DOHH2 (cell line): ENCODE data around the gene BCAP29.

ENCODE experiments used
- H3F3A ChIP-seq: fragments of 200-600 bp; sonication (generic), shearing (Covaris generic); 2 replicates; pipeline ENCODE4 v1.6.0; 2016; ENCODE audit warnings: antibody characterized with exemption, mild to moderate bottlenecking; ENCODE audit not compliant: control insufficient read depth, insufficient read depth
- H3K27ac ChIP-seq: fragments of 200-600 bp; sonication (generic); 2 replicates; pipeline ENCODE4 v1.5.1; 2014; ENCODE audit warnings: low read depth, mild to moderate bottlenecking, low read length, moderate library complexity
- H3K27me3 ChIP-seq: fragments of 200-600 bp; sonication (generic); 2 replicates; pipeline ENCODE4 v1.6.1; 2014; ENCODE audit warnings: mild to moderate bottlenecking, low read length, mixed read lengths; ENCODE audit not compliant: control insufficient read depth
- H3K36me3 ChIP-seq: fragments of 200-600 bp; sonication (generic); 2 replicates; pipeline ENCODE4 v1.6.1; 2014; ENCODE audit warnings: mild to moderate bottlenecking, low read length, moderate library complexity, mixed read lengths; ENCODE audit not compliant: control insufficient read depth
- H3K4me1 ChIP-seq: fragments of 200-600 bp; sonication (generic); 2 replicates; pipeline ENCODE4 v1.6.1; 2014; ENCODE audit warnings: mild to moderate bottlenecking, low read length, mixed read lengths; ENCODE audit not compliant: control insufficient read depth
- H3K4me2 ChIP-seq: fragments of 200-600 bp; sonication (generic); 2 replicates; pipeline ENCODE4 v1.6.0; 2014; ENCODE audit warnings: mild to moderate bottlenecking, low read length, moderate library complexity
- H3K4me3 ChIP-seq: fragments of 200-600 bp; sonication (generic); 2 replicates; pipeline ENCODE4 v1.5.1; 2014; ENCODE audit warnings: mild to moderate bottlenecking, low read length, mixed read lengths
- H3K79me2 ChIP-seq: fragments of 200-600 bp; sonication (generic); 2 replicates; pipeline ENCODE4 v1.6.1; 2014; ENCODE audit warnings: mild to moderate bottlenecking, low read length, mixed read lengths; ENCODE audit not compliant: control insufficient read depth
- H3K9me2 ChIP-seq: fragments of 200-600 bp; sonication (generic); replicated peaks from 2 replicates; pipeline ENCODE4 v1.6.1; 2014; ENCODE audit warnings: mild to moderate bottlenecking, low read length, mixed read lengths; ENCODE audit not compliant: control insufficient read depth
- H3K9me3 ChIP-seq: fragments of 200-600 bp; sonication (generic); 2 replicates; pipeline ENCODE4 v1.6.1; 2014; ENCODE audit warnings: antibody characterized with exemption, low read length, mixed read lengths; ENCODE audit not compliant: control insufficient read depth, insufficient read depth
- H4K20me1 ChIP-seq: fragments of 200-600 bp; sonication (generic); 2 replicates; pipeline ENCODE4 v1.6.0; 2014; ENCODE audit warnings: low read depth, mild to moderate bottlenecking, antibody characterized with exemption, low read length, moderate library complexity; ENCODE audit not compliant: control insufficient read depth, insufficient read depth
- CTCF ChIP-seq: fragments of 200-600 bp; sonication (generic); IDR thresholded peaks from one replicate; pipeline ENCODE4 v1.5.1; 2014; ENCODE audit warnings: antibody characterized with exemption, mild to moderate bottlenecking, low read depth, low read length; ENCODE audit not compliant: poor library complexity, severe bottlenecking
- EZH2phosphoT487 ChIP-seq: fragments of 200-600 bp; sonication (generic); IDR thresholded peaks from 2 replicates; pipeline ENCODE4 v1.6.1; 2017; ENCODE audit warnings: borderline replicate concordance, mild to moderate bottlenecking, antibody characterized with exemption, low read length, moderate library complexity, mixed read lengths

BCAP29 gene

GRCh38 chr7:107594961-107595737, 15.1 kb downstream of the BCAP29 start:
- Histone ChIP-seq H3K4me3 (no peak overlapping the region), H3K79me2 (no peaks in the 10 kb centered on the region), H3K9me3 (no peaks in the 10 kb centered on the region), H3K9me2 (no peaks in the 10 kb centered on the region), H3K4me2 (no peak overlapping the region), H3K36me3 (peaks cover 27% of the 10 kb centered on the region), H3K4me1 (no peaks in the 10 kb centered on the region), H3K27ac (no peak overlapping the region), H3F3A (0 out of 2 replicates have a peak, but pooled peaks cover 2% of the 10 kb centered on the region), H4K20me1 (no peaks in the 10 kb centered on the region), H3K27me3 (no peaks in the 10 kb centered on the region)
- TF ChIP-seq CTCF, result no peak
- TF ChIP-seq EZH2phosphoT487, result no peak

- no peaks in the 10 kb centered on the region for H3K27me3 ChIP-seq
- no peak overlapping the region for H3K4me3 ChIP-seq
- no peak overlapping the region for H3K27ac ChIP-seq
Measured at GRCh38 chr7:107596881-107597581, 17.0 kb downstream of the BCAP29 start.

GRCh38 chr7:107597582-107597916, 17.5 kb downstream of the BCAP29 start:
- H4K20me1 ChIP-seq, result no peaks in the 10 kb centered on the region
- H3K79me2 ChIP-seq, result no peaks in the 10 kb centered on the region
- H3K27ac ChIP-seq, result no peak overlapping the region
- H3K4me2 ChIP-seq, result no peak overlapping the region
- TF ChIP-seq EZH2phosphoT487 (no peak), CTCF (no peak)
- H3K9me2 ChIP-seq, result no peaks in the 10 kb centered on the region
- H3K9me3 ChIP-seq, result no peaks in the 10 kb centered on the region
- H3K36me3 ChIP-seq, result peaks cover 42% of the 10 kb centered on the region
- H3K4me3 ChIP-seq, result no peak overlapping the region
- 0 out of 2 replicates have a peak, but pooled peaks cover 3% of the 10 kb centered on the region for H3F3A ChIP-seq
- no peaks in the 10 kb centered on the region for H3K4me1 ChIP-seq
- no peaks in the 10 kb centered on the region for H3K27me3 ChIP-seq

More at GRCh38 chr7:107596881-107597581, 17.0 kb downstream of the BCAP29 start:
- H3K79me2 ChIP-seq, result no peaks in the 10 kb centered on the region
- no peaks in the 10 kb centered on the region for H3K4me1 ChIP-seq
- H3K9me3 ChIP-seq, result no peaks in the 10 kb centered on the region
- peaks cover 38% of the 10 kb centered on the region for H3K36me3 ChIP-seq
- TF ChIP-seq EZH2phosphoT487 (no peak), CTCF (no peak)
- H4K20me1 ChIP-seq, result no peaks in the 10 kb centered on the region
- no peaks in the 10 kb centered on the region for H3K9me2 ChIP-seq
- H3K4me2 ChIP-seq, result no peak overlapping the region
- H3F3A ChIP-seq, result 0 out of 2 replicates have a peak, but pooled peaks cover 3% of the 10 kb centered on the region
